OCI-LY1 (cell line): ENCODE data around the gene LELP1.

Experiments used
- H2AFZ ChIP-seq: fragments of 200-600 bp; sonication (generic), shearing (Covaris generic); 2 replicates; pipeline ENCODE4 v1.6.0; 2014; ENCODE audit warnings: antibody characterized with exemption, mild to moderate bottlenecking, low read length
- H3F3A ChIP-seq: fragments of 200-600 bp; sonication (generic), shearing (Covaris generic); 2 replicates; pipeline ENCODE4 v1.6.0; 2014; ENCODE audit warnings: mild to moderate bottlenecking, antibody characterized with exemption, low read length, moderate library complexity; ENCODE audit not compliant: insufficient read depth
- H3K27ac ChIP-seq: fragments of 200-600 bp; sonication (generic); 2 replicates; pipeline ENCODE4 v1.5.1; 2014; ENCODE audit warnings: low read length, mixed run types, mild to moderate bottlenecking, low read depth; ENCODE audit not compliant: poor library complexity, severe bottlenecking
- H3K27me3 ChIP-seq: fragments of 200-600 bp; sonication (generic); 2 replicates; pipeline ENCODE4 v1.6.0; 2014; ENCODE audit warnings: antibody characterized with exemption, mild to moderate bottlenecking, low read length, moderate library complexity; ENCODE audit not compliant: insufficient read depth
- H3K36me3 ChIP-seq: fragments of 200-600 bp; sonication (generic); 2 replicates; pipeline ENCODE4 v1.6.1; 2014; ENCODE audit warnings: mild to moderate bottlenecking, antibody characterized with exemption, low read length, moderate library complexity, mixed read lengths; ENCODE audit not compliant: insufficient read depth
- H3K4me1 ChIP-seq: fragments of 200-600 bp; sonication (generic); 2 replicates; pipeline ENCODE4 v1.5.1; 2014; ENCODE audit warnings: mild to moderate bottlenecking, low read length, moderate library complexity; ENCODE audit not compliant: insufficient read depth, severe bottlenecking
- H3K4me2 ChIP-seq: fragments of 200-600 bp; sonication (generic), shearing (Covaris generic); 2 replicates; pipeline ENCODE4 v1.6.1; 2014; ENCODE audit warnings: low read length
- H3K4me3 ChIP-seq: fragments of 200-600 bp; sonication (generic); 2 replicates; pipeline ENCODE4 v1.5.1; 2014; ENCODE audit warnings: low read length, low read depth, mild to moderate bottlenecking, mixed read lengths; ENCODE audit not compliant: poor library complexity, severe bottlenecking
- H3K79me2 ChIP-seq: fragments of 200-600 bp; shearing (Covaris generic); 2 replicates; pipeline ENCODE4 v1.6.1; 2016; ENCODE audit warnings: mixed run types, low read length, mixed read lengths; ENCODE audit not compliant: insufficient read depth
- H3K9ac ChIP-seq: fragments of 200-600 bp; sonication (generic), shearing (Covaris generic); 2 replicates; pipeline ENCODE4 v1.6.1; 2014; ENCODE audit warnings: mild to moderate bottlenecking, low read length, mixed read lengths
- H3K9me2 ChIP-seq: fragments of 200-600 bp; sonication (generic), shearing (Covaris generic); 2 replicates; pipeline ENCODE4 v1.6.1; 2014; ENCODE audit warnings: low read depth, mild to moderate bottlenecking, low read length, mixed read lengths
- H3K9me3 ChIP-seq: fragments of 200-600 bp; shearing (Covaris generic); 2 replicates; pipeline ENCODE4 v1.6.1; 2014; ENCODE audit warnings: low read length, mixed read lengths
- H4K20me1 ChIP-seq: fragments of 200-600 bp; sonication (generic), shearing (Covaris generic); 2 replicates; pipeline ENCODE4 v1.6.0; 2016; ENCODE audit warnings: mild to moderate bottlenecking, low read length; ENCODE audit not compliant: insufficient read depth
- EZH2 ChIP-seq: fragments of 200-600 bp; sonication (generic), shearing (Covaris generic); IDR thresholded peaks from 2 replicates; pipeline ENCODE4 v1.8.0; 2017; ENCODE audit warnings: borderline replicate concordance, mixed run types, mild to moderate bottlenecking, antibody characterized with exemption, low read length, moderate library complexity, mixed read lengths
- TF ChIP-seq, protein P1 (sequence below): fragments of 200-600 bp; sonication (generic), shearing (Covaris generic); IDR thresholded peaks from 2 replicates; pipeline ENCODE4 v1.5.1; 2017; ENCODE audit warnings: mild to moderate bottlenecking, antibody characterized with exemption, low read length, moderate library complexity, mixed read lengths

LELP1 gene

DNA sequence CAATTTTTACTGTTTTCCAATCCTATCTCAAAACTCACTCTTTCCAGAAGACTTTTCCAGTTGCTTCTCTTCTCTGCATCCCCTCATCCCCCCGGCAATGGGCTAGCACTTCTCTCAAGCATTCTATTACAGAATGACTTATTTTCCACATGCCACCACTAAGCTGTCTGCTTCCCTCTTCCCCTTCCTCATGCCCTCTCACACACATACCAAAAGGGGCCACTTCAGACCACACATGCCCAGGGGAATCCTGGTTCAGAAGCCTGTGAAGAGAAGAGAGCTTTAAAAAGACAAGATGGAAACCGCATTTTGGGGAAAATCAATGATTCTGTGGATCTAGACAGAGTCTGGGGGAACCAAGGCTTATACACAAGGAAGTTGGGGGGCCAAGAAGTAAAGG, 47.9 kb downstream of the LELP1 start:
- Histone ChIP-seq H3K9me3 (no peaks in the 10 kb centered on the region), H3K4me3 (no peak overlapping the region), H3K9ac (no peak overlapping the region), H3K4me1 (no peaks in the 10 kb centered on the region), H3K9me2 (no peaks in the 10 kb centered on the region), H3F3A (no peaks in the 10 kb centered on the region), H3K79me2 (no peaks in the 10 kb centered on the region), H3K27me3 (no peaks in the 10 kb centered on the region), H3K4me2 (no peak overlapping the region), H4K20me1 (no peaks in the 10 kb centered on the region), H3K36me3 (no peaks in the 10 kb centered on the region), H2AFZ (no peak overlapping the region), H3K27ac (no peak overlapping the region)
- no peak for TF ChIP-seq EZH2
- TF ChIP-seq, protein P1, sequence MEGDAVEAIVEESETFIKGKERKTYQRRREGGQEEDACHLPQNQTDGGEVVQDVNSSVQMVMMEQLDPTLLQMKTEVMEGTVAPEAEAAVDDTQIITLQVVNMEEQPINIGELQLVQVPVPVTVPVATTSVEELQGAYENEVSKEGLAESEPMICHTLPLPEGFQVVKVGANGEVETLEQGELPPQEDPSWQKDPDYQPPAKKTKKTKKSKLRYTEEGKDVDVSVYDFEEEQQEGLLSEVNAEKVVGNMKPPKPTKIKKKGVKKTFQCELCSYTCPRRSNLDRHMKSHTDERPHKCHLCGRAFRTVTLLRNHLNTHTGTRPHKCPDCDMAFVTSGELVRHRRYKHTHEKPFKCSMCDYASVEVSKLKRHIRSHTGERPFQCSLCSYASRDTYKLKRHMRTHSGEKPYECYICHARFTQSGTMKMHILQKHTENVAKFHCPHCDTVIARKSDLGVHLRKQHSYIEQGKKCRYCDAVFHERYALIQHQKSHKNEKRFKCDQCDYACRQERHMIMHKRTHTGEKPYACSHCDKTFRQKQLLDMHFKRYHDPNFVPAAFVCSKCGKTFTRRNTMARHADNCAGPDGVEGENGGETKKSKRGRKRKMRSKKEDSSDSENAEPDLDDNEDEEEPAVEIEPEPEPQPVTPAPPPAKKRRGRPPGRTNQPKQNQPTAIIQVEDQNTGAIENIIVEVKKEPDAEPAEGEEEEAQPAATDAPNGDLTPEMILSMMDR, result no peak

DNA sequence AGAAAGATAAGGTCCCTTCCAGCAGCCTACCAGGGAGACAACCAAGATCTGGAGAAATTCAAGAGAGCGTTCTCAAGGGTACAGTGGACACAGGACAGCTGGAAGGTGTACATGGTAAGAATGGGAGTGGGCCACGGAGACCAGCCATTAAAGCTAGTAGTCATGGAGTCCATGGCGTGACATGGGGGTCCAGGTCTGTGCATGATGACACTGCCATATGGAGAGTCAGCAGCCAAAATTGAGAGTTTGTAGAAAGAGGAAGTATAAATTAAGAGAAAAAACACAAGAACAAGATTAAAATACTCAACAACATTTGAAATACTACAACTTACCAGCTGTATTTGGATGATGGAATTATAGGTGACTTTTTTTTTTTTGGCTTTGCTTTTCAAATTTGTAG, 48.3 kb downstream of the LELP1 start:
- Histone ChIP-seq H3K9ac (no peak overlapping the region), H3K27me3 (no peaks in the 10 kb centered on the region), H3K79me2 (no peaks in the 10 kb centered on the region), H3K4me1 (no peaks in the 10 kb centered on the region), H4K20me1 (no peaks in the 10 kb centered on the region), H3K27ac (no peak overlapping the region), H3K4me2 (no peak overlapping the region), H3K4me3 (no peak overlapping the region), H3F3A (no peaks in the 10 kb centered on the region), H3K9me3 (no peaks in the 10 kb centered on the region), H3K36me3 (no peaks in the 10 kb centered on the region), H3K9me2 (no peaks in the 10 kb centered on the region), H2AFZ (no peak overlapping the region)
- TF ChIP-seq, protein P1, result no peak
- no peak for TF ChIP-seq EZH2

DNA sequence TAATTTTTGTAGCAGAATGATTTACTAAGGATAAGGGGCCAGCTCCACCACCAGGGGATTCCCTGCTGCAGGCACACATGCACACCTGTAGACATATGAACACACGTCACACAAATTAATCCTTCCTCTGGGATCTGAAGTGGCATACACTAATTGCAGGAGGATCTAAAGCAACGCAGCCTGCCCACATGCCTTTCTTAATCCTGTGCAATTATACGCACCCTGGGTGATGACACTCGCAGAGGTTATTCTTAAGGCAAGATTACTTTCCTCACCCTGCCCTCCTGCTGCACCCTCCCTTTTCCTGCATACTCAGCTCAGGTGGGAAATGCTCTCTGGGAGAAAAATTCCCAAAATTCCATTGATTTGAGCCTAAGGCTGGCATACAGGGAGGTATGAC, 48.8 kb downstream of the LELP1 start:
- Histone ChIP-seq H3K4me2 (no peak overlapping the region), H3K9me2 (no peaks in the 10 kb centered on the region), H4K20me1 (no peaks in the 10 kb centered on the region), H3K4me1 (no peaks in the 10 kb centered on the region), H3K4me3 (no peak overlapping the region), H3K79me2 (no peaks in the 10 kb centered on the region), H3K36me3 (no peaks in the 10 kb centered on the region), H3F3A (no peaks in the 10 kb centered on the region), H3K9me3 (no peaks in the 10 kb centered on the region), H2AFZ (no peak overlapping the region), H3K9ac (no peak overlapping the region), H3K27me3 (no peaks in the 10 kb centered on the region), H3K27ac (no peak overlapping the region)
- TF ChIP-seq, protein P1, result no peak
- TF ChIP-seq EZH2, result no peak
